Activated effector memory CD4-positive, alpha-beta T cell treated with anti-CD3 and anti-CD28 coated beads, Interleukin-2, amount 50 U/mL, for 16 hours (primary cell): Measurements from ENCODE around the gene PLXNA2.

Source experiments
- DNase-seq: peaks from one replicate; pipeline ENCODE4 v3.0.0-alpha.2; 2020

PLXNA2 gene

DNA sequence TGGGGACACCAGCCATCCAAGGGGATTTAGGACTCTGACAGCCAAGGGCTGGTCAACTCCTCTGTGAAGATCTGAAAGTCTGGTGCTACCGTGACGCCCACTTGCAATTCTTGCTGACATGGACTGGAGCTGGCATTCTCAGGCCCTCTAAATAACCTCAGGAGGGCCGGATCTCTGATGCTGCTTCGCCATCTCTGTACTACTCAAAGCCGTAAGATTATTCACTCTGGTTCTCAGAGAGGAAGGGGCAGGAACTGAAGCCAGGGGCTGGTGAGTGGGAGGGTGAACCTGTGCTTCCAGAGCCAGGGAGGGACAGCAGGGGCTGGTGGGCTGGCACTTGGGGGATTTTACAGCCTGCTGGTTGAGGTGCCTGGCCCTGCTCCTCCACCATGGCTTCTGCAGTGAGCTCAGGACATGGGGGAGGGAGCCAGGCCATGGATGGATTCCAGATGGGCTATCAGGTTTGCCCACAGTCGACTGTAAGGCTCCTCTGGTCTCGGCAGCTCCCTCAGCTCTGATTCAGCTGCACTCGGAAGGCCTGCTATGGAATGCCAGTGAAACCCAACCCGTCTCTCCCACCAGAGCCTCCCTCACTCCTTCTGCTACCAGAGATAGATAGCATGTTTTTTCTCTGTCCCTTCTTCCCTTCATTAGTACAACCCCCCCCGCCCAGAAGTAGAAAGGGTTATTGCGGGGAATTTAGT lies 84.5 kb downstream of the PLXNA2 start:
- DNase-seq = no peak

DNA sequence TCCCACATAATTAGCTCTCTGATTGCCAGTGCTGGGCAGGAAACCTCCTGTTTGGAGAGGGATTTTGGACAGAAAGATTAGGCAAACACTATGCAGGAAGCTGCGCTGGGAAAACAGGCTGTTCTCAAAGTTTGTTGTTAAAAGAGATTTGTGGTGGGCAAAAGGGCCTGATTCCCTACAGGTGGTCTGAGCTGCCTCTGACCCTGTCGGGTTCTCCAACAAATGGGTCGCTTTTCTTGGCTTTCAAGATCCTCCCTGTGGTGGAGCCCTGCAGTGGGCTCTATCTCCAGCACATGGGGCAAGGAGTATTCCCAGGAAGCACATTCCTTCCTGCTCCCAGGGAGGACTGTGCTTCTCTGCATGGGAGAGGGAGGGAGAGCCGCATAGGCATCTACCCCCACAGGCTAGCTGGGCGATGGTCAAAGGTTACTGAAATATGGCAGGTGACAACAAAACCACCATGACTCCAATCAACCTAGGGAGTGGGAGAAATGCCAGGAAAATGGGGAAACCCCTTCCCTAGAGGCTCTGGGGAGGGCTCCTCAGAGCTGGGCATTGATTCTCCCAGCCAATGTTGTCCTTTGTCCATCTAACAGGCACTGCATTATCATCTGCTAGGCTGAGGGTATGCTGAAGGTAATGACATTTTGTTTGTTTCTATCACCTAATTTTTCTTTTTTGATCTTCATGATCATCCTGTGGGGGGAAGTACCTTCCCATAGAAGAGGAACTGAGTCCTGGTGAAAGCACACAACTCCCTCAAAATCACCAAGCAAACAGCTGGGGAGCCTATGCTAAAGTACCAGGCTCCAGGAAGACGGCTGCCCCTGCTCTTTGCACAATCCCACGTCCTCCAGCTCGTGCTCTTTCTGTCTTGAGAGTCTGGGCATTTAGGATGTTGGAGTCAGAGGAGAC lies 85.3 kb downstream of the PLXNA2 start:
- DNase-seq = no peak

- DNase-seq = no peak
Observed at GRCh38 chr1:208157769-208158168, 86.4 kb downstream of the PLXNA2 start.

GRCh38 chr1:208156741-208157140 lies 87.4 kb downstream of the PLXNA2 start:
- no peak for DNase-seq

- no peak for DNase-seq
Observed at GRCh38 chr1:208156310-208156709, 87.9 kb downstream of the PLXNA2 start.

DNA sequence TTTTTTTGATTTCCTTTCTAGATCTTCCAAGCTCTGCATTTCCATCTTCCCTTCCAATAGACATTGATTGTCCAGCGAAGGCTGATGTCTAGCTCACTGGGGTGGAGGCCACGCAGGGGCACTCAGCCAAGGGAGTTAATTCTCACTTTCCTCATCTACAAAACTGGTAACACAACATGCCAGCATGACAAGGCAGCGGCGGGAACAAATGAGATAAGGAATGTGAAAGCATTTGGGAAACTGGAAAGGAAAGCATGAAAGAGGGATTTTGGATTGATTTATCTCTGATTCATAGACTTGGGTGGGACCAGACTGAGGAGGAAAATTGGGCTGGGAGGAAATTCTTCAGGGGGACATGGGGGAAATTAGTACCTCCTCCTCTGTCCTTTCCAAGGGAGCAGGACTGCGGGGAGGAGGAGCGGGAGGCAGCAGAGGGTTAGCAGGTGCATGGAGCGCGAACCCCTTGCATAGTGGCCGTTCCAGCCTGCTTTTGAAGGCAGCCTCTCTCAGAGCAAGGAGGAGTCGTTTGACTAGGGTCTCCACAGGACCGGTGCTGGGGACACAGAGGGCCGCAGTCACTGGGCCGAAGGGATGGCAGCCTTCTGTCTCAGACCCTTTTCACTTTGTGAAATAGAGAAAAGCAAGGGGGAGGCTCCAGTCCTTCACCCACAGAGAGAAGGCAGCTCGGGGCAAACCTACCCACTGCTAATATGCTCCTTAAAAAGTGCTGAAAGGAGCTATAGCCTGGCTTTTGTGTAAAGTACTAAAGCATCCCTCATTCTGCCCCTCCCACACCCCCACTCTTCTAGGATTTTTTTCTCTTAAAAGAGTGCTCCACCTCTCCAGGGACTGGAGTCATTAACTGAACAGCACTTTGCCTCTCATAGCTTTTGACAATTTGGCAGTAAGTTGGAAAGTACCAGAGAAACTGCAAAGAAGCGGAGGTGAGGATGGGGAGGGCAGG lies 89.2 kb downstream of the PLXNA2 start:
- no peak for DNase-seq

GRCh38 chr1:208154040-208154439 lies 90.1 kb downstream of the PLXNA2 start:
- no peak for DNase-seq

DNA sequence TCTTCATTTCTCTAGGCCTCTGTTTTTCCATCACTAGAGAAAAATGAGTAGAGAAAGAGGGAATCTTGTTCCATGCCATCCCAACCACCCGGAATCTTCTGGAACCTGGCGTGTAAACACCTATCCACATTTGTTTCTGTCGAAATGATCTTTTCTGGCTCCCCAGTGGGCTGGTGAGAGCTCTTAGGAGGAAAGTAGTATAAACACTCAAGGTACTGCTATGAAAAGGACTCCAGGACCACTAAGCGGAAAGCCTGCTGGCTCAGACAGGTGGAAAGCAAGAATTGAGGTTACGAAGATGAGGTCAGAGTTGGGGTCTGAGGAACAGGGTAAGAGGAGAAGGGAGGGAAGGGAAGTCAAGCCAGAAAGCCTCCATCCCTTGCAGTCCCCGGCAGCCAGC lies 90.8 kb downstream of the PLXNA2 start:
- DNase-seq = no peak

- DNase-seq = no peak
Observed at GRCh38 chr1:208151728-208152598, 92.2 kb downstream of the PLXNA2 start.

DNA sequence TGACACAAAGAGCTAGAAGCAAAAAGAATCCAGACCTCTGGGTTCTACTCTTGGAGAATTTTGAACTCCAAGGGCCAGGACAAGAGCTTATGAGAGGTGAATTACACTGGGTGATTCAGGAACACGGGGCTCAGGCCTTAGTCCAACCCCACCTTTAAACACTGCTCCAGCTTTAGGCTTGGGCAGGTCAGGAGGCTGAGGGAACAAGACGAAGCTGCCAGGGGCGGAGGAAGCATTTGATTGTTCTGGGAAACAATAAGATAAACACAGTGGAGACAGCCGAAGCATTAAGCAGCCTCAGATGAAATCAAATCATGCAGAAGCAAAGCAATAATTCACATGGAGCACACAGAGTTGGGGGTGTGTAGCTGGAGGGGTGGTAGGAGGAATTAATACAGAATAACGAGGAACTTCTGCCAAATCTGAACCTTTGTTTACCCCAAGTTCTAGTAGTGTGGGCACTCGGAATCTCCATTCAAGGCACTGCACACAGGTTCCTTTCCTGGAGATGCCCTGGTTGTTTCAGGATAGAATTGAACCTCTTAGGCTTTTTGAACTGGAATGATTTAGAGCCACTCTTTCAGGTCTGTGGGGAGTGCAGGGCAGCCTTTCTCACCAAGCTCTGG lies 93.2 kb downstream of the PLXNA2 start:
- no peak for DNase-seq

- DNase-seq = no peak
Observed at GRCh38 chr1:208149776-208150514, 94.2 kb downstream of the PLXNA2 start.

GRCh38 chr1:208149213-208149612 lies 95.0 kb downstream of the PLXNA2 start:
- DNase-seq = no peak

DNA sequence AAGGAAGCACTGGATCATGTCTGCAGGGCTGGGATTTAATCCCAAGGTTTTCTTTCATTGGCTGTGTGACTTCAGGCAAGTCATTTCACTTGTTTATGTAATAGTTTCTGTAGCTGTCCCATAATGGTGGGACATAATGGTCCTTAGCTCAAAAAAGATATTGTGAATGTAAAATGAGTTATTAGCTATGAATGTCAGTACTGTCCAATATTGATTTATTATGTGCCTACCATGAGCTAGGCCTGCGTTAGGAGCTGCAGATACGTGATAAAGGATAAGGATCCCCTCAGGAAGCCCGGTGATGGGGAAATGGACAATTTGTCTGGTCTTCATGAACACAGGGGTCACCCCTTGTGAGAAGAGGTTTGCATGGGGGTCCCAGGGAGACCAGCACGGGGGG lies 95.8 kb downstream of the PLXNA2 start:
- no peak for DNase-seq

DNA sequence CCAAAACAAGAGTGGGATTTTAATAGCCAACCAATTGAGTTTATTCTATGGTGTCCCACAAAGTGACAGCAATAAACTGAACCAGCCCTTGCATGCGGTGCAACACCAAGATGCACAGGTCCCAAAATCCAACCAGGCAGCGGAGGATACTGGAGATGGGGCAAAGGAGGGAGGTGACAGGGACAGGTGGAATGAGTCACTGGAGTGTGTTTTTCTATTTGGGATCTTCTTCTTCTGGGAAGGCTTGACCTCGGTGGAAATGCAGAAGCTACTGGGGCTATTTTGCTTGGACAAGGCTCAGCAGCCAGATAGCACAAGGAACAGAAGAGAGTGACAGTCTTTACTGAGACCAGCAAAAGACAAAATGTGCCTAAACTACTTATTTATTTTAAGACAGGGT lies 97.5 kb downstream of the PLXNA2 start:
- no peak for DNase-seq

DNA sequence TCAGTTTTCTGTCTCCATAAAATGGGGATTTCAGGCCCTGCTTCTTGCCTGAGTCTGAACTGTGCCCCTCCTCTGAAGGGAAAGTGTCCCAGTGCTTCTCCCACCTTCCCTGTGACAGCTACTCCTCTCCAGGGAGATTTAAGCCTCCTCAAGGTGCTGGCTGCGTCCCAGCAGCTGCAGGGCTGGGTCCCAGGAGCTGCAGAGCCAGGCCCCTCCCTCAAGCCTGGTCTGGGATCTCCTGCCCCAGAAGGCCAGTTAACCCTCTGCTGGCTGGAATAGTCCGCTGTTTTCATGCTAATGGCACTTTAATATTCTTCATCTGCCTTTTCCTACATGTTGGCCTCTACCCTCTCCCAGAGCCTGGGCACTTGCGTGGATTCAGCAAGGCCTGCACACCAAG lies 99.0 kb downstream of the PLXNA2 start:
- DNase-seq = no peak

GRCh38 chr1:208142590-208143382 lies 101.4 kb downstream of the PLXNA2 start:
- no peak for DNase-seq

GRCh38 chr1:208141610-208142192 lies 102.5 kb downstream of the PLXNA2 start:
- DNase-seq = no peak

DNA sequence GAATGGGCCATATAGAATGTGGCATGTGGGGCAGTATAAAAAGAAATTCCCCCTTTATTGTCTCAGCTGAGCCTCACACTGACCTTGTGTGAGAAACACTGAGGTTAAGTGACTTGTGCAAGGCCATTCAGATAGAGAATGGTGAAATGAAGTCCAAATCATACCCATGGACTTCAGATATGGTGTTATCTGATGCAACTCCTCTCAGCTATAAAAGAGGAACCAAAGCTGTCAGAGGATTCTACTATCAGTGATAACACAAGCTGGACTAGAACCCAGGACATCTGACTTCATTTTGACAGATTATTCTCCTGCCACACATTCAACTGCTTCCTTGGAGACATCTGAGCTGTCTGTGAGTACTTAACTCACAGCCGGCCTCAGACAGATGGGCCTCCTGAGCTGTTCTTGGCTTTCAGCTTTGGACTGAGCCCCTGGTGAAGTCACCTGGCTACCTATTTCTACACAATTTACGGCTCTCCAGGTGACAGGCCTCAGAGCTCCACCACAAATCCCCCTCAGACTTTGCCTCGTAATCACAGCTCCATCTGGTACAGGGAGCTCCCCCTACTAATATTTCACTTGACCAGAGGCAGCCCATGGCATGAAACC lies 104.6 kb downstream of the PLXNA2 start:
- DNase-seq = no peak

DNA sequence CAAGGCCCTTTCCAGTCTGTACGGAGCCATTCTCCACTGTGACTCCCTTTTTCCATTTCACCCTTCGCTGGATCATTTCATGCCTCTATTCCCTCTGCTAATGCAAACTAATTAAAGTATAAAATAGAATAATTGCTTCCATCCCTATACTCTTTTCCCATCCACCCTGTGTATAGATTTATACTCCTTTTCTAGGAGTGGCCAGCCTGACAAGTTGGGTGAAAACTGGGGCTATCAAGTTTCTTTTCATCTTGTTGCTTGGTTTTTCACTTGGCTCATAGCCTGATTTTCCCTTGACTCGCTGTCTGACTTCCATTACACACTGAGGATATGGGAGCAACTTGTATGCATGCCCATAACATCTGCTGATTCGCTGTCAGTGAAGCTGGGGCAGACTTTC lies 107.0 kb downstream of the PLXNA2 start:
- DNase-seq = no peak
